NCI-H2196 (cell line): ENCODE results near the gene NFATC2.
"Not testable (repeated sequence)": the region's sequence is repeated elsewhere in the genome, so short reads cannot be mapped to it uniquely, and the experiment has no call there.

Experiments
- DNase-seq: peaks from one replicate; lab custom pipeline; 2025; ENCODE audit not compliant: unreplicated experiment; lab: John Stamatoyannopoulos, UW

NFATC2 gene

GRCh38 chr20:51361258-51361657, 181.3 kb downstream of the NFATC2 start:
- no peak for DNase-seq

GRCh38 chr20:51360451-51361201, 181.9 kb downstream of the NFATC2 start:
- no peak for DNase-seq

GRCh38 chr20:51359947-51360346, 182.6 kb downstream of the NFATC2 start:
- no peak for DNase-seq

GRCh38 chr20:51359401-51359800, 183.1 kb downstream of the NFATC2 start:
- peak; percentile 5 for DNase-seq

- DNase-seq: no peak
Observed at GRCh38 chr20:51358032-51358724, 184.3 kb downstream of the NFATC2 start.

GRCh38 chr20:51357543-51357942, 185.0 kb downstream of the NFATC2 start:
- no peak for DNase-seq

GRCh38 chr20:51356871-51357270, 185.6 kb downstream of the NFATC2 start:
- DNase-seq: no peak

- DNase-seq: no peak
Observed at GRCh38 chr20:51354769-51355319, 187.7 kb downstream of the NFATC2 start.

GRCh38 chr20:51354191-51354768, 188.2 kb downstream of the NFATC2 start:
- DNase-seq: no peak

- DNase-seq: no peak
Observed at GRCh38 chr20:51353491-51353890, 189.0 kb downstream of the NFATC2 start.

- no peak for DNase-seq
Observed at GRCh38 chr20:51352791-51353190, 189.7 kb downstream of the NFATC2 start.

GRCh38 chr20:51350941-51351631, 191.4 kb downstream of the NFATC2 start:
- no peak for DNase-seq

GRCh38 chr20:51348876-51349275, 193.6 kb downstream of the NFATC2 start:
- no peak for DNase-seq

GRCh38 chr20:51347831-51348230, 194.7 kb downstream of the NFATC2 start:
- DNase-seq: no peak

GRCh38 chr20:51346686-51347485, 195.6 kb downstream of the NFATC2 start:
- DNase-seq: no peak

GRCh38 chr20:51345601-51346101, 196.9 kb downstream of the NFATC2 start:
- DNase-seq: no peak

GRCh38 chr20:51343802-51344201, 198.7 kb downstream of the NFATC2 start:
- not testable (repeated sequence) for DNase-seq

GRCh38 chr20:51342510-51343236, 199.8 kb downstream of the NFATC2 start:
- no peak for DNase-seq

- no peak for DNase-seq
Observed at GRCh38 chr20:51341581-51341980, 200.9 kb downstream of the NFATC2 start.

- DNase-seq: no peak
Observed at GRCh38 chr20:51340451-51340840, 202.1 kb downstream of the NFATC2 start.
